HepG2 (cell line): ENCODE measurements around the gene ID4.

Experiments
- PTBP1 ChIP-seq: fragments of 200-400 bp; formaldehyde crosslinking; IDR thresholded peaks from 2 replicates; pipeline ENCODE4 v1.6.1; 2018; ENCODE audit warnings: low read length, low read depth; ENCODE audit not compliant: poor library complexity, severe bottlenecking
- SMAD1 ChIP-seq: sonication (generic); formaldehyde crosslinking; IDR thresholded peaks from 2 replicates; pipeline ENCODE4 v1.4.0; 2020; ENCODE audit warnings: missing genetic modification reagents, low read depth, mild to moderate bottlenecking, borderline replicate concordance
- ZNF556 ChIP-seq: sonication (generic); formaldehyde crosslinking; IDR thresholded peaks from 2 replicates; pipeline ENCODE4 v1.4.0; 2020; ENCODE audit warnings: mild to moderate bottlenecking, missing genetic modification reagents, borderline replicate concordance

GRCh38 chr6:19827247-19827646 lies 9.9 kb upstream of the ID4 start:
- TF ChIP-seq PTBP1 (no peak), SMAD1 (CRISPR knock-in tag) (no peak), ZNF556 (no peak)
